Keratinocyte (primary cell): ENCODE data around the gene ITCH. TPM values are rescaled to one million over a fixed set of nuclear protein-coding genes. Genes with fewer than 3 reads are reported as not detected.

Experiments used
- DNase-seq: peaks from one replicate; pipeline ENCODE4 v3.0.0-alpha.2; 2011; ENCODE audit warnings: low read depth, missing footprints, low spot score
- FAIRE-seq: peaks from 2 replicates; lab custom pipeline; 2011; peaks lifted over from hg19 to GRCh38; lab: Jason Lieb, UNC
- H2AFZ ChIP-seq: 2 replicates; pipeline ENCODE4 v1.6.0; 2012; ENCODE audit warnings: low read length, control low read depth, inconsistent platforms; ENCODE audit not compliant: control insufficient read depth
- H3K27ac ChIP-seq: 2 replicates; pipeline ENCODE4 v1.5.1; 2011; ENCODE audit warnings: low read length; ENCODE audit not compliant: control insufficient read depth, insufficient read depth
- H3K27me3 ChIP-seq: 3 replicates; pipeline ENCODE4 v1.6.0; 2011; ENCODE audit warnings: low read length; ENCODE audit not compliant: control insufficient read depth, insufficient read depth; ENCODE audit errors: extremely low read depth
- H3K36me3 ChIP-seq, 2 experiments: 2 replicates in 1 of 2; 3 replicates in 1 of 2; pipeline ENCODE4 v1.5.1; 2011; ENCODE audit warnings: low read length in 2 of 2, mild to moderate bottlenecking in 1 of 2; ENCODE audit not compliant: control insufficient read depth in 2 of 2, insufficient read depth in 2 of 2; ENCODE audit errors: extremely low read depth in 1 of 2
- H3K4me1 ChIP-seq: 3 replicates; pipeline ENCODE4 v1.5.1; 2011; ENCODE audit warnings: low read length; ENCODE audit not compliant: control insufficient read depth, insufficient read depth; ENCODE audit errors: extremely low read depth
- H3K4me2 ChIP-seq: 3 replicates; pipeline ENCODE4 v1.6.0; 2011; ENCODE audit warnings: low read depth, low read length; ENCODE audit not compliant: control insufficient read depth, insufficient read depth; ENCODE audit errors: extremely low read depth
- H3K4me3 ChIP-seq, 3 experiments: fragments of 200-600 bp in 1 of 3; sonication (generic) in 1 of 3; 2 replicates in 2 of 3; 3 replicates in 1 of 3; pipeline ENCODE4 v1.5.1; 2011 to 2016; ENCODE audit warnings: low read length in 3 of 3, mild to moderate bottlenecking in 3 of 3, control low read depth in 2 of 3, inconsistent platforms in 1 of 3, low read depth in 1 of 3, mixed read lengths in 1 of 3, mixed run types in 1 of 3, moderate library complexity in 1 of 3; ENCODE audit not compliant: control insufficient read depth in 2 of 3, insufficient read depth in 2 of 3; ENCODE audit errors: extremely low read depth in 1 of 3
- H3K79me2 ChIP-seq: 2 replicates; pipeline ENCODE4 v1.6.0; 2012; ENCODE audit warnings: low read length; ENCODE audit not compliant: control insufficient read depth, insufficient read depth
- H3K9ac ChIP-seq: 3 replicates; pipeline ENCODE4 v1.6.0; 2011; ENCODE audit warnings: low read length; ENCODE audit not compliant: control insufficient read depth, insufficient read depth; ENCODE audit errors: extremely low read depth
- H3K9me1 ChIP-seq: 3 replicates; pipeline ENCODE4 v1.6.0; 2011; ENCODE audit warnings: low read length; ENCODE audit not compliant: control insufficient read depth, insufficient read depth; ENCODE audit errors: extremely low read depth
- H3K9me3 ChIP-seq: 2 replicates; pipeline ENCODE4 v1.5.1; 2012; ENCODE audit warnings: low read depth, low read length; ENCODE audit not compliant: control insufficient read depth
- H4K20me1 ChIP-seq: 3 replicates; pipeline ENCODE4 v1.6.0; 2011; ENCODE audit warnings: low read length; ENCODE audit not compliant: control insufficient read depth, insufficient read depth; ENCODE audit errors: extremely low read depth
- EZH2 ChIP-seq: IDR thresholded peaks from one replicate; pipeline ENCODE4 v1.6.1; 2012; ENCODE audit warnings: inconsistent platforms, mild to moderate bottlenecking, low read length, moderate library complexity
- dilution Hi-C: fragments of 300-500 bp; cut with MboI; formaldehyde crosslinking; loops from one replicate; pipeline ENCODE4 v1.7.0; 2020; ENCODE audit warnings: low sequenced_read_pairs; ENCODE audit not compliant: extremely low pct_ligation_motif_present
- polyA plus RNA-seq, 5 experiments: library from polyadenylated mRNA; depleted of rRNA in 3 of 5; stranded (reverse) in 3 of 5; stranded (forward) in 1 of 5; unstranded in 1 of 5; fragments of >200 nt; gene quantifications; 1 replicate in 1 of 5; 2 replicates in 3 of 5; 3 replicates in 1 of 5; pipeline versions ENCODE4 v1.2.1 to v1.2.3, GENCODE V29; 2011 to 2012; ENCODE audit warnings: missing spikeins in 2 of 5, low read depth in 1 of 5, low replicate concordance in 1 of 5
- TF ChIP-seq, protein P1 (sequence below), 3 experiments: IDR thresholded peaks in 1 of 3; conservative IDR thresholded peaks in 1 of 3; optimal IDR thresholded peaks in 1 of 3; 2 replicates in 2 of 3; 3 replicates in 1 of 3; pipeline versions ENCODE3 to v1.5.1; 2011; ENCODE audit warnings: low read length in 3 of 3, mild to moderate bottlenecking in 3 of 3, moderate library complexity in 2 of 3, control low read depth in 1 of 3, inconsistent platforms in 1 of 3; ENCODE audit not compliant: insufficient read depth in 2 of 3; ENCODE audit errors: extremely low read depth in 1 of 3

The ITCH gene
- polyA plus RNA-seq, 1 donor (not counting 4 experiments of a cell fraction or from before 2014, with no cell fraction given): 42.5 TPM

DNA sequence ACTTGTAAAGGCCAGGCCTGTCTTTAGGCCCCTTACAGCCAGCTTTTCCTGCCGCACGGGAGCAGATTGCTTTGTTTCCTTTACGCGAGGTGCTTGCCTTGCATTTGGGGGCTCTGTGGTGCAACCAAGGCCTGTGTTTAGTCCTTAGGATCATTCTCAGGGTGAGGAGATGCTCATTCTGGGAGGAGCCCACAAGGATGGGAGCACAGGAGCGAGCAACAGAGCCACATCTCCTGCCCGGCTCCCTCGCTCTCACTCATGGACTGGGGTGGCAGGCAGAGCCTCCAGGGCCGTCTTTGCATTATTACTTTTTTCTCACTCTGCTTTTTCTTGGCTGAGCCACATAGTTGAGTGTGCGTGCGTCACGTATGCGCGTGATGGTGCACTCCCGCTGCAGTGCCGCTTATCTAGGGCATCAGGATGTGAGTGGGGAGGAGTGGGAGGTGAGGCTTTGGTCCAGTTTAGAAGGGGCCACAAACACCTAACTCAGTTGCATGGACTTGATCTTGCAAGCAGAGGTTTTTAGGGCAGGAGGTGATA, 172.3 kb downstream of the ITCH start:
- TF ChIP-seq, protein P1, sequence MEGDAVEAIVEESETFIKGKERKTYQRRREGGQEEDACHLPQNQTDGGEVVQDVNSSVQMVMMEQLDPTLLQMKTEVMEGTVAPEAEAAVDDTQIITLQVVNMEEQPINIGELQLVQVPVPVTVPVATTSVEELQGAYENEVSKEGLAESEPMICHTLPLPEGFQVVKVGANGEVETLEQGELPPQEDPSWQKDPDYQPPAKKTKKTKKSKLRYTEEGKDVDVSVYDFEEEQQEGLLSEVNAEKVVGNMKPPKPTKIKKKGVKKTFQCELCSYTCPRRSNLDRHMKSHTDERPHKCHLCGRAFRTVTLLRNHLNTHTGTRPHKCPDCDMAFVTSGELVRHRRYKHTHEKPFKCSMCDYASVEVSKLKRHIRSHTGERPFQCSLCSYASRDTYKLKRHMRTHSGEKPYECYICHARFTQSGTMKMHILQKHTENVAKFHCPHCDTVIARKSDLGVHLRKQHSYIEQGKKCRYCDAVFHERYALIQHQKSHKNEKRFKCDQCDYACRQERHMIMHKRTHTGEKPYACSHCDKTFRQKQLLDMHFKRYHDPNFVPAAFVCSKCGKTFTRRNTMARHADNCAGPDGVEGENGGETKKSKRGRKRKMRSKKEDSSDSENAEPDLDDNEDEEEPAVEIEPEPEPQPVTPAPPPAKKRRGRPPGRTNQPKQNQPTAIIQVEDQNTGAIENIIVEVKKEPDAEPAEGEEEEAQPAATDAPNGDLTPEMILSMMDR (optimal IDR thresholded peaks at IDR 0.05 in 1 of 3, IDR thresholded peaks at IDR 0.05 in 1 of 3, conservative IDR thresholded peaks at IDR 0.05 in 1 of 3; ENCODE audit: extremely low read depth in 1 of 3, insufficient read depth in 2 of 3, low read length in 3 of 3): no peak
- TF ChIP-seq EZH2: no peak
- Histone ChIP-seq H3K9me1 (peaks cover 3% of the 10 kb centered on the region), H2AFZ (no peak overlapping the region), H3K36me3 (peaks cover 55 to 70% of the 10 kb centered on the region in 2 experiments), H3K4me2 (no peak overlapping the region), H3K4me1 (no peaks in the 10 kb centered on the region), H4K20me1 (peaks cover 19% of the 10 kb centered on the region), H3K9me3 (no peaks in the 10 kb centered on the region), H3K27me3 (no peaks in the 10 kb centered on the region), H3K79me2 (peaks cover 11% of the 10 kb centered on the region), H3K27ac (no peak overlapping the region), H3K4me3 (no peak overlapping the region), H3K9ac (no peak overlapping the region)
- DNase-seq (no peak), FAIRE-seq (no peak)
- dilution Hi-C loops: no loop called here

DNA sequence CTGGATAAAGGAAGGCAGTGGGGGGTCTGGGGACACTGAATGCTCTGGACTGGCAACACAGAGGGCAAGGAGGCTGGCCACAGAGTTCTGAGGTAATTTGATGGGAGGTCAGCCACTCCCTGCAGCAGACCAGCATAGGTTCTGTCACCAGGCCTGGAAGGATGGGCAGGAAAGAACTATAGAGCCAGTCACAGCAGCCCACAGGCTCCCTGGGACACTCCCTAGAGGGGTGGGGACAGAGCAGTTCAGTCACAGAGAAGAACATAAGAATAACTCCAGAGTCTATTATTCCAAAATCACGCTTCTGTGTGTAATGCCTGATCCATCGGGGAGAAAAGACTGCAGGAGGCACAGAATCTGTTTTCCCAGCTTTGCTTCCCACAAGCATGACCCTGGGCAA, 172.8 kb downstream of the ITCH start:
- H3K79me2 ChIP-seq: peaks cover 6% of the 10 kb centered on the region

More for the DNA sequence above, 172.8 kb downstream of the ITCH start:
- Histone ChIP-seq H3K36me3 (peaks cover 54 to 70% of the 10 kb centered on the region in 2 experiments), H3K4me3 (no peak overlapping the region), H3K27me3 (no peaks in the 10 kb centered on the region), H3K9ac (no peak overlapping the region), H4K20me1 (peaks cover 19% of the 10 kb centered on the region), H3K4me2 (no peak overlapping the region), H2AFZ (no peak overlapping the region), H3K9me1 (peaks cover 3% of the 10 kb centered on the region), H3K27ac (no peak overlapping the region), H3K9me3 (no peaks in the 10 kb centered on the region), H3K4me1 (no peaks in the 10 kb centered on the region)
- dilution Hi-C loops: no loop called here
- TF ChIP-seq, protein P1 (optimal IDR thresholded peaks at IDR 0.05 in 1 of 3, IDR thresholded peaks at IDR 0.05 in 1 of 3, conservative IDR thresholded peaks at IDR 0.05 in 1 of 3; ENCODE audit: extremely low read depth in 1 of 3, insufficient read depth in 2 of 3, low read length in 3 of 3): no peak
- no peak for TF ChIP-seq EZH2
- DNase-seq (no peak), FAIRE-seq (no peak)
